ENCODE data around the gene POU2AF1. TPM values are rescaled to one million over a fixed set of nuclear protein-coding genes. Genes with fewer than 3 reads are reported as not detected.
A peak's percentile ranks its signal among the peaks of the same experiment; 100 is the strongest.

POU2AF1 gene
- total and polyA plus RNA-seq, 2 of the 13 experiments (the other 11 are each of a cell fraction or from before 2014, with no cell fraction given) = 1.9 to 3.6 TPM

GRCh38 chr11:111416231-111416960 is 37.3 kb upstream of the POU2AF1 start:
- Histone ChIP-seq H3K79me2 (ENCODE audit: insufficient read depth, low read length) (no peaks in the 10 kb centered on the region), H3K27me3 (ENCODE audit: control insufficient read depth in 1 of 2, insufficient read depth in 2 of 2, low read length in 2 of 2) (no peaks in the 10 kb centered on the region), H3K36me3 (replicated peaks in 1 of 2; ENCODE audit: control insufficient read depth in 1 of 2, insufficient read depth in 2 of 2, low read length in 2 of 2) (no peaks in the 10 kb centered on the region), H3K4me3 (replicated peaks in 1 of 3; ENCODE audit: insufficient read depth in 1 of 3, low read depth in 2 of 3, low read length in 3 of 3) (no peak overlapping the region), H3K4me2 (ENCODE audit: low read depth, low read length) (no peak overlapping the region), H3K4me1 (ENCODE audit: insufficient read depth, low read length) (peaks cover 70% of the 10 kb centered on the region), H4K20me1 (ENCODE audit: insufficient read depth, low read length) (no peaks in the 10 kb centered on the region), H3K27ac (ENCODE audit: extremely low read length, insufficient read depth, low read length) (peak overlapping the region; percentile 83), H3K9ac (ENCODE audit: insufficient read depth, low read depth, low read length) (peak overlapping the region; percentile 59; the same call in 1 of the 2 replicates), H3K9me3 (ENCODE audit: low read length) (no peaks in the 10 kb centered on the region), H2AFZ (ENCODE audit: low read length) (no peak overlapping the region)
- no TSS peak for BruUV-seq (replicated peaks)
- FAIRE-seq (no peak), DNase-seq (ENCODE audit: low spot score) (no peak), ATAC-seq (no peak)
- 98% methylated on average over 16 of the region's 16 CpGs for WGBS (ENCODE audit: low lambda C conversion rate)
- intact Hi-C loops (cut with micrococcal nuclease; ENCODE audit: unreplicated experiment) = no loop called here
- CTCF ChIA-PET (ENCODE audit: low intra/inter-chr PET ratio, low total read pairs) = no interaction called here
- TF ChIP-seq BRD4 (CRISPR knock-in tag; IDR thresholded peaks at IDR 0.05) = no peak
- TF ChIP-seq HDAC6 (IDR thresholded peaks at IDR 0.05; ENCODE audit: low read depth, low read length) = no peak
- no peak for TF ChIP-seq CREBL2 (CRISPR knock-in tag; IDR thresholded peaks at IDR 0.05; ENCODE audit: borderline replicate concordance)
- 0 out of 2 replicates have a peak, but pooled peaks have one; percentile 9 for TF ChIP-seq ZNF350 (CRISPR knock-in tag; IDR thresholded peaks at IDR 0.05; ENCODE audit: borderline replicate concordance, low read depth)
- TF ChIP-seq SIX4 (CRISPR knock-in tag; IDR thresholded peaks at IDR 0.05) = no peak
- no peak for TF ChIP-seq ZNF878 (CRISPR knock-in tag; IDR thresholded peaks at IDR 0.05)
- TF ChIP-seq ZNF138 (CRISPR knock-in tag; IDR thresholded peaks at IDR 0.05; ENCODE audit: low read depth) = no peak
- TF ChIP-seq KDM5B (CRISPR knock-in tag; IDR thresholded peaks at IDR 0.05; ENCODE audit: borderline replicate concordance) = no peak
- 0 out of 2 replicates have a peak, but pooled peaks have one; percentile 55 for TF ChIP-seq FOXC1 (CRISPR knock-in tag; IDR thresholded peaks at IDR 0.05; ENCODE audit: borderline replicate concordance)
- TF ChIP-seq ZBTB38 (CRISPR knock-in tag; IDR thresholded peaks at IDR 0.05) = peak; percentile 42; the same call in 1 of the 2 replicates
- in situ Hi-C loops (cut with HindIII; ENCODE audit: extremely low pct_ligation_motif_present, low pct_unique_long_range_greater_than_20kb) = loop anchor here (5.0 kb wide), 1 partner anchor 54 kb away; no protein-coding TSS in a partner anchor
- POLR2A ChIA-PET = interaction anchor here (0.8 to 4.1 kb wide), 8 partner anchors 9 to 117 kb away, joined by 3 to 22 read pairs (median 8); partner anchors contain the start of gene POU2AF3
